SK-N-SH (cell line): ENCODE measurements around the gene LMF1. TPM values are rescaled to one million over a fixed set of nuclear protein-coding genes. Genes with fewer than 3 reads are reported as not detected.

Experiments used
- CTCF ChIA-PET: fragments of 300-600, 350-600 bp; formaldehyde crosslinking; extraction: SDS; loops from one replicate; lab custom pipeline; 2021; lab: Yijun Ruan, JAX
- POLR2A ChIA-PET: fragments of 350-600 bp; sonication (Branson Sonifier 250); formaldehyde crosslinking; extraction: SDS; loops from one replicate; lab custom pipeline; 2020; ENCODE audit warnings: antibody characterized with exemption, inconsistent platforms; lab: Yijun Ruan, JAX
- DNase-seq: peaks from one replicate; pipeline ENCODE4 v3.0.0; 2012
- H2AFZ ChIP-seq: fragments of 200-600 bp; sonication (generic); 2 replicates; pipeline ENCODE4 v1.8.1; 2016; ENCODE audit warnings: antibody characterized with exemption, mild to moderate bottlenecking, low read depth
- H3F3A ChIP-seq: fragments of 200-600 bp; sonication (generic); replicated peaks from 2 replicates; pipeline ENCODE3; 2016; ENCODE audit warnings: antibody characterized with exemption, mild to moderate bottlenecking; ENCODE audit not compliant: insufficient read depth
- H3K27ac ChIP-seq, 2 experiments: fragments of 200-500 bp in 1 of 2; fragments of 200-600 bp in 1 of 2; sonication (Bioruptor generic) in 1 of 2; sonication (generic), shearing (Covaris generic) in 1 of 2; 2 replicates each; pipeline versions ENCODE4 v1.5.1 to v1.6.1; 2014 to 2016; ENCODE audit warnings: low read depth in 2 of 2, inconsistent platforms in 1 of 2, low read length in 1 of 2, mild to moderate bottlenecking in 1 of 2, mixed read lengths in 1 of 2
- H3K27me3 ChIP-seq: fragments of 200-600 bp; sonication (generic), shearing (Covaris generic); 2 replicates; pipeline ENCODE4 v1.6.1; 2016; ENCODE audit warnings: mixed run types; ENCODE audit not compliant: insufficient read depth
- H3K36me3 ChIP-seq, 2 experiments: fragments of 200-500 bp in 1 of 2; fragments of 200-600 bp in 1 of 2; sonication (Bioruptor generic) in 1 of 2; sonication (generic) in 1 of 2; replicated peaks in 1 of 2; 2 replicates each; pipeline versions ENCODE3 to v1.5.1; 2014 to 2016; ENCODE audit warnings: low read length in 1 of 2, mild to moderate bottlenecking in 1 of 2; ENCODE audit not compliant: insufficient read depth in 2 of 2, control insufficient read depth in 1 of 2
- H3K4me1 ChIP-seq, 2 experiments: fragments of 200-500 bp in 1 of 2; fragments of 200-600 bp in 1 of 2; sonication (Bioruptor generic) in 1 of 2; sonication (generic), shearing (Covaris generic) in 1 of 2; 2 replicates each; pipeline versions ENCODE4 v1.5.1 to v1.6.1; 2014 to 2016; ENCODE audit warnings: low read depth in 1 of 2, low read length in 1 of 2, mixed run types in 1 of 2; ENCODE audit not compliant: insufficient read depth in 2 of 2, control insufficient read depth in 1 of 2
- H3K4me2 ChIP-seq: fragments of 200-600 bp; sonication (generic), shearing (Covaris generic); 2 replicates; pipeline ENCODE4 v1.6.1; 2017; ENCODE audit warnings: mixed run types
- H3K4me3 ChIP-seq, 2 experiments: fragments of 200-500 bp in 1 of 2; fragments of 200-600 bp in 1 of 2; sonication (Bioruptor generic) in 1 of 2; sonication (generic), shearing (Covaris generic) in 1 of 2; 2 replicates each; pipeline versions ENCODE4 v1.5.1 to v1.8.1; 2014 to 2016; ENCODE audit warnings: low read depth in 2 of 2, inconsistent platforms in 1 of 2, low read length in 1 of 2, mild to moderate bottlenecking in 1 of 2, mixed read lengths in 1 of 2, moderate library complexity in 1 of 2
- H3K79me2 ChIP-seq: fragments of 200-600 bp; sonication (generic); 2 replicates; pipeline ENCODE4 v1.8.1; 2017; ENCODE audit warnings: mild to moderate bottlenecking; ENCODE audit not compliant: insufficient read depth
- H3K9ac ChIP-seq: fragments of 200-600 bp; sonication (generic); 2 replicates; pipeline ENCODE4 v1.6.1; 2017; ENCODE audit warnings: mixed run types
- H3K9me2 ChIP-seq: fragments of 200-600 bp; sonication (generic); 2 replicates; pipeline ENCODE4 v1.6.1; 2017; ENCODE audit warnings: mixed run types
- H3K9me3 ChIP-seq: fragments of 200-600 bp; sonication (generic); 2 replicates; pipeline ENCODE4 v1.6.1; 2017; ENCODE audit warnings: mixed run types, mild to moderate bottlenecking, moderate library complexity
- H4K20me1 ChIP-seq: fragments of 200-600 bp; sonication (generic); 2 replicates; pipeline ENCODE4 v1.6.1; 2017; ENCODE audit warnings: mild to moderate bottlenecking, mixed run types; ENCODE audit not compliant: insufficient read depth
- EP300 ChIP-seq, 2 experiments: IDR thresholded peaks; 2 replicates each; pipeline versions ENCODE4 v1.4.0 to v1.6.1; 2012; ENCODE audit warnings: borderline replicate concordance in 1 of 2, low read depth in 1 of 2, low read length in 1 of 2
- EZH2phosphoT487 ChIP-seq: fragments of 200-600 bp; sonication (generic); IDR thresholded peaks from 2 replicates; pipeline ENCODE4 v1.6.1; 2017; ENCODE audit warnings: low read depth, mixed run types, mild to moderate bottlenecking, antibody characterized with exemption, moderate library complexity, borderline replicate concordance
- FOXJ3 ChIP-seq: sonication (generic); formaldehyde crosslinking; IDR thresholded peaks from 2 replicates; pipeline ENCODE4 v1.5.1; 2020; ENCODE audit warnings: mild to moderate bottlenecking, missing genetic modification reagents
- FOXM1 ChIP-seq: IDR thresholded peaks from 2 replicates; pipeline ENCODE4 v1.4.0; 2012; ENCODE audit warnings: low read depth, mild to moderate bottlenecking
- JUND ChIP-seq: IDR thresholded peaks from 2 replicates; pipeline ENCODE4 v1.4.0; 2012
- RCOR1 ChIP-seq: fragments of 150-350 bp; IDR thresholded peaks from 2 replicates; pipeline ENCODE4 v1.6.1; 2017; ENCODE audit warnings: antibody characterized with exemption, low read length
- RFX5 ChIP-seq: IDR thresholded peaks from 2 replicates; pipeline ENCODE4 v1.6.1; 2012; ENCODE audit warnings: mild to moderate bottlenecking, improper control_type of control experiment, low read length
- SIN3A ChIP-seq: IDR thresholded peaks from 2 replicates; pipeline ENCODE4 v1.6.1; 2012; ENCODE audit warnings: low read depth, mild to moderate bottlenecking, low read length, moderate library complexity, borderline replicate concordance
- SMC3 ChIP-seq: IDR thresholded peaks from 2 replicates; pipeline ENCODE4 v1.6.1; 2012; ENCODE audit warnings: low read depth, low read length, improper control_type of control experiment
- TAF1 ChIP-seq: IDR thresholded peaks from 2 replicates; pipeline ENCODE4 v1.6.1; 2012; ENCODE audit warnings: low read depth, mild to moderate bottlenecking, low read length, moderate library complexity, borderline replicate concordance
- TEAD4 ChIP-seq: IDR thresholded peaks from 2 replicates; pipeline ENCODE4 v1.4.0; 2012; ENCODE audit warnings: mild to moderate bottlenecking, borderline replicate concordance; ENCODE audit not compliant: insufficient read depth
- WGBS: methylation state at CpG from one replicate; pipeline ENCODE4 v1.1.6; 2017; ENCODE audit warnings: low lambda C conversion rate; 5-methylcytosine and 5-hydroxymethylcytosine counted together
- polyA plus RNA-seq, 3 experiments: library from polyadenylated mRNA; depleted of rRNA; stranded (reverse); fragments of >200 nt; gene quantifications; 2 replicates each; pipeline ENCODE4 v1.2.3, GENCODE V29; 2012
- TF ChIP-seq, protein P1 (sequence below): fragments of 150-350 bp; IDR thresholded peaks from 2 replicates; pipeline ENCODE4 v1.6.1; 2017; ENCODE audit warnings: antibody characterized with exemption, low read length, low read depth, borderline replicate concordance
- TF ChIP-seq, protein P2 (sequence below): fragments of 200-600 bp; sonication (generic); IDR thresholded peaks from 2 replicates; pipeline ENCODE4 v1.6.1; 2017; ENCODE audit warnings: antibody characterized with exemption, mild to moderate bottlenecking, moderate library complexity
- TF ChIP-seq, protein P3 (sequence below): fragments of 150-350 bp; IDR thresholded peaks from 2 replicates; pipeline ENCODE4 v1.6.1; 2016; ENCODE audit warnings: mild to moderate bottlenecking, low read depth, low read length

LMF1 gene
- polyA plus RNA-seq, 1 of the 3 experiments (the other 2 are of a cell fraction): 5.7 TPM

DNA sequence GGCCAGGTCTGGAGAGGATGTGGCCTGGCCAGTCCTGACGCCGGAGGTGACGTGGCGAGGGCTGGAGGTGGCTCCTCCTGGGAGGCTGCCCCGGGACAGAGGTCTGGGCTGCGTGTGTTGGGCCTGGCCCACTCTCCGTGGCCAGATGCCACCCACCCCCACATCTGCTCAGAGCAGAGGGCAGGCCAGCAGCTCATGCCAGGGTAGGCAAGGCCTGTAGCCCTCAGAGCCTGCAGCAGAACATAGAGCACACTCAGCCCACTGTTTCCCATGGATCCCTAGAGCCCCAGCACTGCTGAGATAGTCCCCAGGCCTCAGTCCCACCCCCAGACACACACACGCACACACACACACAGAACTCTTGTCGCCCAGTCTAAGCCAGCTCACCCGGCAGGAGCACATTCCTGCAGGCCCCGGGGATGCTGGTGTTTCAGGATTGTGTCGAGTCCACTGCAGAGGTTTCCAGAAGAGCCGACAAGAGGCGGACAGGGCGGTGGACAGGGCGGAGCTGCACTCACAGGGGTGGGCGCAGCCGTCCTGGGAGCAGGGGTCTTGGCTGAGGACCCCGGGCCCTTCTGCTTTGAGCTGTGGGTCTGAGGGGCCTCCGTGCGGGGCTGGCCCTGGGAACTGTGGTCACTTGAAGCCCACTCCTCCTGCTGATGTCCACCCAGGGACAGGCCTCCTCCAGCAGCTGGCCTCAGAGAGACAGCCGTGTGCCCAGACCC is 44.1 kb upstream of the LMF1 start:
- Histone ChIP-seq H3K4me1 (peaks cover 8 to 12% of the 10 kb centered on the region in 2 experiments; a peak in 3 of 4 replicates), H3K9me2 (no peaks in the 10 kb centered on the region), H3K9ac (no peak overlapping the region), H2AFZ (no peak overlapping the region), H3K27me3 (peaks cover 57% of the 10 kb centered on the region), H3K4me2 (no peak overlapping the region), H3K4me3 (no peak overlapping the region), H3K79me2 (no peaks in the 10 kb centered on the region), H3F3A (no peaks in the 10 kb centered on the region), H3K9me3 (no peaks in the 10 kb centered on the region), H3K36me3 (no peaks in the 10 kb centered on the region), H4K20me1 (no peaks in the 10 kb centered on the region), H3K27ac (no peak overlapping the region)
- TF ChIP-seq EP300 (IDR thresholded peaks at IDR 0.05; ENCODE audit: borderline replicate concordance in 1 of 2, low read depth in 1 of 2, low read length in 1 of 2) (no peak), RCOR1 (no peak), TAF1 (no peak), SIN3A (no peak), TEAD4 (no peak), SMC3 (no peak), JUND (no peak), FOXM1 (no peak), RFX5 (no peak), FOXJ3 (CRISPR knock-in tag) (no peak), EZH2phosphoT487 (no peak)
- TF ChIP-seq, protein P1, sequence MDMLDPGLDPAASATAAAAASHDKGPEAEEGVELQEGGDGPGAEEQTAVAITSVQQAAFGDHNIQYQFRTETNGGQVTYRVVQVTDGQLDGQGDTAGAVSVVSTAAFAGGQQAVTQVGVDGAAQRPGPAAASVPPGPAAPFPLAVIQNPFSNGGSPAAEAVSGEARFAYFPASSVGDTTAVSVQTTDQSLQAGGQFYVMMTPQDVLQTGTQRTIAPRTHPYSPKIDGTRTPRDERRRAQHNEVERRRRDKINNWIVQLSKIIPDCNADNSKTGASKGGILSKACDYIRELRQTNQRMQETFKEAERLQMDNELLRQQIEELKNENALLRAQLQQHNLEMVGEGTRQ: no peak
- TF ChIP-seq, protein P2, sequence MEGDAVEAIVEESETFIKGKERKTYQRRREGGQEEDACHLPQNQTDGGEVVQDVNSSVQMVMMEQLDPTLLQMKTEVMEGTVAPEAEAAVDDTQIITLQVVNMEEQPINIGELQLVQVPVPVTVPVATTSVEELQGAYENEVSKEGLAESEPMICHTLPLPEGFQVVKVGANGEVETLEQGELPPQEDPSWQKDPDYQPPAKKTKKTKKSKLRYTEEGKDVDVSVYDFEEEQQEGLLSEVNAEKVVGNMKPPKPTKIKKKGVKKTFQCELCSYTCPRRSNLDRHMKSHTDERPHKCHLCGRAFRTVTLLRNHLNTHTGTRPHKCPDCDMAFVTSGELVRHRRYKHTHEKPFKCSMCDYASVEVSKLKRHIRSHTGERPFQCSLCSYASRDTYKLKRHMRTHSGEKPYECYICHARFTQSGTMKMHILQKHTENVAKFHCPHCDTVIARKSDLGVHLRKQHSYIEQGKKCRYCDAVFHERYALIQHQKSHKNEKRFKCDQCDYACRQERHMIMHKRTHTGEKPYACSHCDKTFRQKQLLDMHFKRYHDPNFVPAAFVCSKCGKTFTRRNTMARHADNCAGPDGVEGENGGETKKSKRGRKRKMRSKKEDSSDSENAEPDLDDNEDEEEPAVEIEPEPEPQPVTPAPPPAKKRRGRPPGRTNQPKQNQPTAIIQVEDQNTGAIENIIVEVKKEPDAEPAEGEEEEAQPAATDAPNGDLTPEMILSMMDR: no peak
- TF ChIP-seq, protein P3, sequence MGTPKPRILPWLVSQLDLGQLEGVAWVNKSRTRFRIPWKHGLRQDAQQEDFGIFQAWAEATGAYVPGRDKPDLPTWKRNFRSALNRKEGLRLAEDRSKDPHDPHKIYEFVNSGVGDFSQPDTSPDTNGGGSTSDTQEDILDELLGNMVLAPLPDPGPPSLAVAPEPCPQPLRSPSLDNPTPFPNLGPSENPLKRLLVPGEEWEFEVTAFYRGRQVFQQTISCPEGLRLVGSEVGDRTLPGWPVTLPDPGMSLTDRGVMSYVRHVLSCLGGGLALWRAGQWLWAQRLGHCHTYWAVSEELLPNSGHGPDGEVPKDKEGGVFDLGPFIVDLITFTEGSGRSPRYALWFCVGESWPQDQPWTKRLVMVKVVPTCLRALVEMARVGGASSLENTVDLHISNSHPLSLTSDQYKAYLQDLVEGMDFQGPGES: no peak
- CTCF ChIA-PET: no interaction called here
- DNase-seq: no peak
- POLR2A ChIA-PET: interaction anchor here (0.7 kb wide), 1 partner anchor 14 kb away, joined by 3 read pairs; no protein-coding TSS in a partner anchor
- WGBS: 64% methylated on average over 15 of the region's 22 CpGs
